ENCODE data around the gene SCARB1. TPM values are rescaled to one million over a fixed set of nuclear protein-coding genes. Genes with fewer than 3 reads are reported as not detected.

Gene SCARB1
- total RNA-seq, 2 experiments from 2014 or later = 36.2 to 38.1 TPM

GRCh38 chr12:124760560-124760959 lies 103.1 kb downstream of the SCARB1 start:
- Mint-ChIP-seq H3K4me3 (no peak overlapping the region), H3K9me3 (peaks cover 43% of the 10 kb centered on the region), H3K36me3 (ENCODE audit: low read depth) (peaks cover 11% of the 10 kb centered on the region), H3K27ac (no peak overlapping the region), H3K27me3 (peaks cover 4% of the 10 kb centered on the region), H3K4me1 (ENCODE audit: low read depth) (peaks cover 34% of the 10 kb centered on the region)
- intact Hi-C loops (cut with micrococcal nuclease) = loop anchor here (10.0 kb wide), 3 partner anchors 206 to 416 kb away; no protein-coding TSS in a partner anchor
- ChIA-PET CTCF (interaction anchor here (1.0 to 3.8 kb wide), 3 partner anchors 9 to 194 kb away, joined by 3 to 17 read pairs (median 3); no protein-coding TSS in a partner anchor), POLR2A (interaction anchor here (1.1 kb wide), 1 partner anchor 371 kb away, joined by 3 read pairs; no protein-coding TSS in a partner anchor)
- DNase-seq (no peak), ATAC-seq (no peak)
- TF ChIP-seq, protein P1, sequence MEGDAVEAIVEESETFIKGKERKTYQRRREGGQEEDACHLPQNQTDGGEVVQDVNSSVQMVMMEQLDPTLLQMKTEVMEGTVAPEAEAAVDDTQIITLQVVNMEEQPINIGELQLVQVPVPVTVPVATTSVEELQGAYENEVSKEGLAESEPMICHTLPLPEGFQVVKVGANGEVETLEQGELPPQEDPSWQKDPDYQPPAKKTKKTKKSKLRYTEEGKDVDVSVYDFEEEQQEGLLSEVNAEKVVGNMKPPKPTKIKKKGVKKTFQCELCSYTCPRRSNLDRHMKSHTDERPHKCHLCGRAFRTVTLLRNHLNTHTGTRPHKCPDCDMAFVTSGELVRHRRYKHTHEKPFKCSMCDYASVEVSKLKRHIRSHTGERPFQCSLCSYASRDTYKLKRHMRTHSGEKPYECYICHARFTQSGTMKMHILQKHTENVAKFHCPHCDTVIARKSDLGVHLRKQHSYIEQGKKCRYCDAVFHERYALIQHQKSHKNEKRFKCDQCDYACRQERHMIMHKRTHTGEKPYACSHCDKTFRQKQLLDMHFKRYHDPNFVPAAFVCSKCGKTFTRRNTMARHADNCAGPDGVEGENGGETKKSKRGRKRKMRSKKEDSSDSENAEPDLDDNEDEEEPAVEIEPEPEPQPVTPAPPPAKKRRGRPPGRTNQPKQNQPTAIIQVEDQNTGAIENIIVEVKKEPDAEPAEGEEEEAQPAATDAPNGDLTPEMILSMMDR (IDR thresholded peaks at IDR 0.05) = no peak

DNA sequence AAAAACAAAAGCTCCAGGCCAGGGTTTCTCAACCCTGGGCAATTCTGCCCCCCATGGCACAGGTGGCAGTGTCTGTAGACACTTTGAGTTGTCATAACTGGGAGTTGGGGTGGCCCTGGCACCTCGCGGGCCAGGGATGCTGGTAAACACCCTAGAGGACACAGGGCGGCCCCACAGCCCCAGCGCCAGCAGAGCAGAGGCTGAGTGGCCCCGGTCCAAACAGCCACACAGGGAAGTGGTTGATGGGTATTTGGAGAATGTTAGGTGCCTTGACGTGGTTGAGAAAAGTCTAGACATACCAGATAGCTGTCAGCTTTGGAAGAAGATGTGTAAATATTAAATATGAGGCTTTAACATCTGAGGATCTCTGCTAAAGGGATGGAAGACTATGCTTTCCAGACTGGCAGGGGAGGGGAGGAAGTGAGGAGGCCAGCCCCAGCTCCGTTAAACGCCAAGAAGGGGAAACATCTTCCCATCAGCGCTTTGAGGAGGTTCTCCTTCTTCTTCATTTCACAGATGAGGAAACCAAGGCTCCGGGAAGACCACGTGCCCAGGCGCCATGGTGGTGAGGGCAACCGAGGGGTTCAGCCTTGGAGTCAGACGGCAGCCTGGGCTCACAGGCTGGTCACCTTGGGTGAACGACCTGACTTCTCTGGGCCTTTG lies 103.7 kb downstream of the SCARB1 start:
- ChIA-PET POLR2A (no interaction called here), CTCF (interaction anchor here (0.9 to 3.8 kb wide), 4 partner anchors 9 to 194 kb away, joined by 3 to 17 read pairs (median 3); no protein-coding TSS in a partner anchor)
- H3K4me1 Mint-ChIP-seq (ENCODE audit: low read depth) = peaks cover 40% of the 10 kb centered on the region
- no peak overlapping the region for H3K27ac Mint-ChIP-seq
- peaks cover 11% of the 10 kb centered on the region for H3K36me3 Mint-ChIP-seq (ENCODE audit: low read depth)
- TF ChIP-seq, protein P1 (IDR thresholded peaks at IDR 0.05) = no peak
- H3K27me3 Mint-ChIP-seq = peaks cover 4% of the 10 kb centered on the region
- DNase-seq (no peak), ATAC-seq (no peak)
- no peak overlapping the region for H3K4me3 Mint-ChIP-seq
- peaks cover 37% of the 10 kb centered on the region for H3K9me3 Mint-ChIP-seq
- intact Hi-C loops (cut with micrococcal nuclease) = loop anchor here (10.0 kb wide), 3 partner anchors 205 to 415 kb away; no protein-coding TSS in a partner anchor

- Mint-ChIP-seq H3K36me3 (ENCODE audit: low read depth) (peaks cover 2% of the 10 kb centered on the region), H3K9me3 (peaks cover 26% of the 10 kb centered on the region), H3K27me3 (peaks cover 4% of the 10 kb centered on the region), H3K27ac (no peak overlapping the region), H3K4me1 (ENCODE audit: low read depth) (peaks cover 41% of the 10 kb centered on the region), H3K4me3 (no peak overlapping the region)
- ChIA-PET POLR2A (no interaction called here), CTCF (interaction anchor here (1.6 to 3.5 kb wide), 2 partner anchors 7 to 14 kb away, joined by 4 to 29 read pairs; no protein-coding TSS in a partner anchor)
- no peak for DNase-seq
- intact Hi-C loops (cut with micrococcal nuclease) = no loop called here
- TF ChIP-seq, protein P1 (IDR thresholded peaks at IDR 0.05) = no peak
- ATAC-seq = no peak
Measured at GRCh38 chr12:124758266-124759220, 105.1 kb downstream of the SCARB1 start.

DNA sequence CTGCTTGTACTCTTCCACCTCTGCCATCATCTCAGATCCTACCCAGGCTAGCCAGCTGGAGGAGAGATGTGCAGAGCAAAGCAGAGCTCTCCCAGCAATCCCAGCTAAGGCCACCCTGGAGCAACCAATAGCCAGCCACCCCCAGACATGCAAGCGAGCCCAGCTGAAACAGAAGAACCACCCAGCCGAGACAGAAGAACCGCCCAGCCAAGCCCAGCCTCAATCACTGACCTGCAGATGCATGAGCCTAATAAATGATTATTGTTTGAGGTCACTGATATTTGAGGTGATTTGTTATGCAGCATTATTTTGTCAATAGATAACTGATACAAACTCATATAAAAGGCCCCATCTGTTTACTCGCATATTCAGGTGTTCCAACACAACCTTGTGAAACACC lies 106.3 kb downstream of the SCARB1 start:
- ChIA-PET CTCF (interaction anchor here (1.6 to 3.5 kb wide), 2 partner anchors 8 to 15 kb away, joined by 4 to 29 read pairs; no protein-coding TSS in a partner anchor), POLR2A (no interaction called here)
- Mint-ChIP-seq H3K27me3 (peaks cover 5% of the 10 kb centered on the region), H3K27ac (no peak overlapping the region), H3K36me3 (ENCODE audit: low read depth) (peaks cover 3% of the 10 kb centered on the region), H3K4me3 (no peak overlapping the region), H3K9me3 (peaks cover 19% of the 10 kb centered on the region), H3K4me1 (ENCODE audit: low read depth) (peaks cover 29% of the 10 kb centered on the region)
- TF ChIP-seq, protein P1 (IDR thresholded peaks at IDR 0.05) = no peak
- intact Hi-C loops (cut with micrococcal nuclease) = no loop called here
- DNase-seq (no peak), ATAC-seq (no peak)
